Activated naive CD4-positive, alpha-beta T cell treated with anti-CD3 and anti-CD28 coated beads for 36 hours (primary cell): ENCODE measurements around the gene DCC. TPM values are rescaled to one million over a fixed set of nuclear protein-coding genes. Genes with fewer than 3 reads are reported as not detected.

Experiments used
- CTCF ChIA-PET: fragments of 350-600 bp; sonication (Branson Sonifier 250); formaldehyde crosslinking; loops from one replicate; lab custom pipeline; 2021; ENCODE audit warnings: antibody characterized with exemption; lab: Charles Lee
- DNase-seq: peaks from one replicate; pipeline ENCODE4 v3.0.0-alpha.2; 2020
- H3K27ac Mint-ChIP-seq: one replicate; pipeline ENCODE4 v1.8.0; 2021; ENCODE audit warnings: mild to moderate bottlenecking, mixed read lengths
- H3K27me3 Mint-ChIP-seq: one replicate; pipeline ENCODE4 v1.8.0; 2021; ENCODE audit warnings: low read depth, mixed read lengths
- H3K36me3 Mint-ChIP-seq: one replicate; pipeline ENCODE4 v1.8.0; 2021; ENCODE audit warnings: low read depth, mixed read lengths
- H3K4me1 Mint-ChIP-seq: one replicate; pipeline ENCODE4 v1.8.0; 2021; ENCODE audit warnings: low read depth, mixed read lengths
- H3K4me3 Mint-ChIP-seq: one replicate; pipeline ENCODE4 v1.8.0; 2021; ENCODE audit warnings: mild to moderate bottlenecking, moderate library complexity, mixed read lengths
- H3K9me3 Mint-ChIP-seq: one replicate; pipeline ENCODE4 v1.8.0; 2021; ENCODE audit warnings: mixed read lengths
- intact Hi-C: fragments of 100-400 bp; cut with micrococcal nuclease; formaldehyde crosslinking; loops from one replicate; pipeline ENCODE4 v1.15.1; 2023
- total RNA-seq, 2 experiments: library from RNA; stranded (reverse); gene quantifications; one replicate each; pipeline ENCODE4 v1.2.3, GENCODE V29; 2021

Gene DCC
- total RNA-seq, 2 experiments from 2014 or later, result not detected

DNA sequence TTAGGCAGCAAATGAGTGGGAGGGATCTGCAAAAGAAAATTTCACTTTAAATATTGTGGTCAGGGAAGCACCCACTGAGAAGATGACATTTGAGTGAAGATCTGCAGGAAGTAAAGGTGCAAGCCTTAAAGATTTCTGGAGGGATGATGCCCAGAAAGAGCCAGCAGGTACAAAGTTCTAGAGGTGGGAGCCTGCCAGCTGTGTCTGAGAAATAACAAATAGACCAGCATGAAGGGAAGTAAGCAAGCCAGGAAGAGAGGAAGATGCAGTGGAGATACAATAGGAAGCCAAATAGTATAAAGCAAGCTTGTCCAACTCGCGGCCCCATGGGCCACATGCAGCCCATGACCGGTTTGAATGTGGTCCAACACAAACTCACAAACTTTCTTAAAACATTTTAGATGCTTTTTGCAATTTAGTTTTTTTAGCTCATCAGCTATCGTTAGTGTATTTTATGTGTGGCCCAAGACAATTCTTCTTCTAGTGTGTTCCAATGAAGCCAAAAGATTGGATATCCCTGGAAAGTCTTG is 489.9 kb downstream of the DCC start:
- H3K4me3 Mint-ChIP-seq, result no peak overlapping the region
- H3K27ac Mint-ChIP-seq, result no peak overlapping the region
- no peaks in the 10 kb centered on the region for H3K36me3 Mint-ChIP-seq
- no peaks in the 10 kb centered on the region for H3K27me3 Mint-ChIP-seq
- no peaks in the 10 kb centered on the region for H3K9me3 Mint-ChIP-seq
- DNase-seq, result no peak
- intact Hi-C loops, result no loop called here
- H3K4me1 Mint-ChIP-seq, result no peaks in the 10 kb centered on the region
- CTCF ChIA-PET, result no interaction called here

DNA sequence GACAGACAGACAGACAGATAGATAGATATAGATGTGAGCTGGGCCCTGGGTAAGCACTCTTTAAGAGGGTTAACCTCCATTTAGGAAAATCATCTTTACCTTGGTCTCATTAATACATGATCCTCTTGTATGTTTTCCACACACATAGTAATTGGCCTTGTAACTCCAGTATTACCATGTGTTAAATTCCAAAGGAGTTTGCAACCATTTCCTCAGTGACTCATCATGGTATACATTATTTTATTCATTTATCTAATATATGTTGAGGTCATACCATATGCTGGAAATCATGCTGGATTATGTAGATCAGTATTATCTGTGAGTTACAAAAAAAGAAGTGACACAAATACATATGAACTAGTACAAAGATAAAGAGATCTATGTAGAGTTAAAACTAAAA is 504.3 kb downstream of the DCC start:
- DNase-seq, result no peak
- no peak overlapping the region for H3K4me3 Mint-ChIP-seq
- intact Hi-C loops, result no loop called here
- H3K27ac Mint-ChIP-seq, result no peak overlapping the region
- H3K36me3 Mint-ChIP-seq, result no peaks in the 10 kb centered on the region
- H3K27me3 Mint-ChIP-seq, result no peaks in the 10 kb centered on the region
- CTCF ChIA-PET, result no interaction called here
- no peaks in the 10 kb centered on the region for H3K4me1 Mint-ChIP-seq
- H3K9me3 Mint-ChIP-seq, result peaks cover 4% of the 10 kb centered on the region

DNA sequence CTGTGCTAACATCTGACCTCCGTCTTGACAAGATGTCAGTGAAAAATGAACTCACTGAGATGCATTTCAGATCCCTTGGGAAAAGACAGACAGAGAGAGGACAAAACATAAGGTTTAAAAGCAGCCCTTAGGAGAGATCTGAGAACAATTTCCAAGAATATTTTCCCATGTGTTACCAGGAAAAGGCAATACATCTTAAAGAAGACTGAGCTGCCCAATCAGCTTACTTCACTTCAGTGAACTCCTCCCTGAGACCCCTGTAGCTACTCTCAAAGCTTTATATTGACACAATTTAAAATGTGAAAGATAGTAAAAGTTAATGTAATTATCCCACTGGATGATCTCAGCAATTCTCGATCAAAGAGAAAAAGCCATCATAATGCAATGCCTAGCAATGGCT is 505.0 kb downstream of the DCC start:
- Mint-ChIP-seq H3K4me3 (no peak overlapping the region), H3K9me3 (peaks cover 4% of the 10 kb centered on the region), H3K4me1 (no peaks in the 10 kb centered on the region), H3K27me3 (no peaks in the 10 kb centered on the region), H3K36me3 (no peaks in the 10 kb centered on the region), H3K27ac (no peak overlapping the region)
- CTCF ChIA-PET, result interaction anchor here (0.5 kb wide), 1 partner anchor 121 kb away, joined by 4 read pairs; no protein-coding TSS in a partner anchor
- no peak for DNase-seq
- intact Hi-C loops, result no loop called here

DNA sequence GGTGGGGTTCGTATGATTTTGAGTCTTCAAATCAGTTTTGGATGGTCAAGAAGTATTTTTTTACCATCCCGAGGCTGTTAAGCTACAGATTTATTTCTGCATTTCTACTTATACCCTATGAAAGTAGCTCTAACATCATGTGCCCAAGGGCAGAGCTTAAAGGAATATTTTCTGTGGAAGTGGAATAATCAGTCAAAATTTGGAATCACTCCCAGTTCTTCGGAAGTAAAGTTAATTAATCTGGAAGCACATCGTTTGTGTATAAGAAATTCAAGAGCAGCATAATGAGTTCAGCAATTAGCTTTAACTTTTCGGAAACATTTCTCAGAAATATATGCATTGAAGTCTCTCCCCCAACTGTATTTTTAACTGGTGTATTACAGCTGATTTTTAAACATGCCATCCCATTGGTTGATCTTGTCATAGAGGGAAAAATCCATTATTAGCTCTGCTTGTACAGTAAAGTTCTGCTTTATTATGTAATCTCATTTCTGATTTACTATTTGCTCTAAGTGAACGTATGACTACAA is 510.1 kb downstream of the DCC start:
- Mint-ChIP-seq H3K27ac (no peak overlapping the region), H3K4me1 (no peaks in the 10 kb centered on the region), H3K27me3 (no peaks in the 10 kb centered on the region), H3K36me3 (no peaks in the 10 kb centered on the region), H3K4me3 (no peak overlapping the region), H3K9me3 (no peaks in the 10 kb centered on the region)
- CTCF ChIA-PET, result no interaction called here
- no peak for DNase-seq
- intact Hi-C loops, result no loop called here

DNA sequence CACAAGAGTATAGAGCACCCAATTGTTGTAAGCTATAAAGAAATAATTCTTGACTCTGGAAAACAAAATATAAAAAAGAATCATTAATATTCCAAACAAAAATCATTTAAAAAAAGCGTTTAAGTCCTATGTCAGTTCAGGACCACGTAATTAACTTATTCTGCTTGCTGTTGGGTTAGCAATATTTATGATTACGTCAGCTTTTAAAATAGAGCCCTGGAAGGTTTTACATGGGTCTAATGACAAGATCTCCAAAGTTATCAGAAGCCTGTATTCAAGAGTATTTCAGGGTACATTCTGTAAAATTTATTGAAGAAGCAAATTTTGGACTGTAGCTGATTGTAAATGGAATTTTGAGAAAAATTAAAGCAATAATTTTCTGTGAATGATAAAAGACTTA is 521.6 kb downstream of the DCC start:
- H3K36me3 Mint-ChIP-seq, result no peaks in the 10 kb centered on the region
- CTCF ChIA-PET, result no interaction called here
- intact Hi-C loops, result no loop called here
- no peaks in the 10 kb centered on the region for H3K4me1 Mint-ChIP-seq
- peaks cover 2% of the 10 kb centered on the region for H3K9me3 Mint-ChIP-seq
- no peak overlapping the region for H3K4me3 Mint-ChIP-seq
- no peaks in the 10 kb centered on the region for H3K27me3 Mint-ChIP-seq
- no peak for DNase-seq
- H3K27ac Mint-ChIP-seq, result no peak overlapping the region

DNA sequence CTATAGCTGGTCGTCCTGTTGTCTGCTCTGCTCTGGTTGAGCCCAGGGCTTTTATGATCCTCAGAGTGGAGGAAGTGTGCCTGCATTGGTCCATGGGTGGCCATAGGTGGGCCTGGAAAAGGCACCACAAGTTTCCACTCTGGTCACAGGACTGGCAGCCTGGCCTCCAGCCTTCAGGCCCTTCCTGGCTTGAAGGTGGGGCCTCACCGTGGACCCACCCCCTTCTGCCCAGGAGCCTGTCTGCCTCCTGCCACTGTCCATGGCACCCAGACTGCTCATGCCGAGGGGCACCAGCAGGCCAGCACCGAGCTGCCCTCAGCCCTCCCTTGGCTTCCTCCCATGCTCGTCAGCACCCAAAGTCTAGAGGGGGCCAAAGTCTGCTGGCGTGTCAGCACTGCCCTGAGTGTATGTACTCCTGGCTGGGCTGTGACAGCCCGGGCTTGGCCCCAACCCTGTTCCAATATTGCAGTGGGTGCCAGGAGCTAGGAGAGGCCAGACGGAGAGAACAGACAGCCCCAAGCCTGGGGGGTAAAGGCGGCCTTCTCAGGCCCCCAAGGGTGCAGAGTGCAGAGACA is 529.4 kb downstream of the DCC start:
- Mint-ChIP-seq H3K27me3 (no peaks in the 10 kb centered on the region), H3K4me3 (no peak overlapping the region), H3K4me1 (no peaks in the 10 kb centered on the region), H3K36me3 (no peaks in the 10 kb centered on the region), H3K27ac (no peak overlapping the region), H3K9me3 (peaks cover 6% of the 10 kb centered on the region)
- intact Hi-C loops, result no loop called here
- CTCF ChIA-PET, result interaction anchor here (0.6 kb wide), 1 partner anchor 1239 kb away, joined by 3 read pairs; no protein-coding TSS in a partner anchor
- no peak for DNase-seq

DNA sequence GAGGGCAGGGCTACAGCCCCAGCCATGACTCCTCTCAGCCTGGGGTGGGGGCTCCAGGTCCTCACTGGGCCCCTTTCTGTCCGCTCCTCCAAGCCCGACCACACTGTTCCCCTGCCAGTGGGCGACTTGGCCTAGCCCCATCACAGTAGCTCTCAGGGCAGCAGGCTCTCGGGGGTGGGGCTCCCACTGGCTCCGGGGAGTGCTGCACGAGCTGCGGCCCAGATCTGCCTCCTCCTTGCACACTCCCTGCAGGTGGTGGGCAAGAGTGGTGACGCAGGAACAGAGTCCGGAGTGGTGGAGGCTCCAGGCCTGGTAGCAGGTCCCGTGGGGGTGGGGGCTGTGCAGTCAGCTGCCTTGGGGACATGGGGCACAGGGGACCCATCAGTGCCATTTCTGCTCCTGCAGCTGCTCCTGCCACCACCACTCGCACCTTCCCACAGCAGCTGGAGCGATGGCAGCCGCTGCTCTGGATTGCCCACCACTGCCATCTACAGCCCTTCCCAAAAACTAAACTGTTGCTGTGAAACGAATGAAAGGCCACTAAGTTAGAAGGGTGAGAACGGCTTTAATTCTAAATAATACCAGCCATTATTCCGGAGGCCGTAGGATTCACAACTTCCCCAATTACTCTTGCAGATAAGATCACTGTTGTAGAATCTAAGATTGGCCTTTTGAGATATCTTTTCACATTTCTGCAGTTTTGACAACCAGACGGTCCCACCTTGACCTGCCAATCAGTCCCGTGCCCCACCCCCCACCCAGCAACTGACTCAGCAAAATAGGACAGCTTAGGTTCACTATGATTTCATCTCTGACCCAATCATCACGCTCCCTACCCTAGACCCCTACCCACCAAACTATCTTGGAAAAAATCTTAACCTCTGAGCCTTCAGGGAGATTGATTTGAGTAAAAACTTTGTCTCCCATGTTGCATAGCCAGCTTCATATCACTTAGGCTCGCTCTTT is 530.2 kb downstream of the DCC start:
- H3K9me3 Mint-ChIP-seq, result peaks cover 6% of the 10 kb centered on the region
- CTCF ChIA-PET, result no interaction called here

DNA sequence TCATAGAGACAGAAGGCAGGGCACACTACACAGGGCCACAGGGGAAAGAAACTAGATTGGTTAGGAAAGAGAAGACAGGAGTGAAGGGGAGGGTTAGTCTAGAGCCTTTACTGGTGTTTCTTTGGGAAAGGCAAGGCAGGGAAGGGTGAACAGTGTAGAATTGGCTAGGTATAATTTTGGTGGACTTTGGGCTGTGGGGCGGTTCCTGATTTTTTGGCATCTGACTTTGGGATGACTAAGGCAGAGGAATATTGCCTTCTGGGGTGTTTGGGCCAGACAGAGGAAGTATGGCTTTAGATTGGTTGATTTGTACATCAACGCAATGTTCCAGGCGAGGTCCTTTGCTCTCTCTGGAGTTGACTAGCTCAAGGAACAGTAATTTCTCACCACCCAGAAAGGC is 534.8 kb downstream of the DCC start:
- no peaks in the 10 kb centered on the region for H3K27me3 Mint-ChIP-seq
- H3K9me3 Mint-ChIP-seq, result peaks cover 2% of the 10 kb centered on the region
- CTCF ChIA-PET, result interaction anchor here (0.7 kb wide), 1 partner anchor 467 kb away, joined by 5 read pairs; no protein-coding TSS in a partner anchor
- no peak overlapping the region for H3K4me3 Mint-ChIP-seq
- no peak for DNase-seq
- H3K4me1 Mint-ChIP-seq, result no peaks in the 10 kb centered on the region
- H3K27ac Mint-ChIP-seq, result no peak overlapping the region
- intact Hi-C loops, result no loop called here
- H3K36me3 Mint-ChIP-seq, result no peaks in the 10 kb centered on the region

More for the DNA sequence above, 530.2 kb downstream of the DCC start:
- Mint-ChIP-seq H3K27me3 (no peaks in the 10 kb centered on the region), H3K27ac (no peak overlapping the region), H3K4me3 (no peak overlapping the region), H3K36me3 (no peaks in the 10 kb centered on the region), H3K4me1 (no peaks in the 10 kb centered on the region)
- intact Hi-C loops, result no loop called here
- DNase-seq, result no peak

DNA sequence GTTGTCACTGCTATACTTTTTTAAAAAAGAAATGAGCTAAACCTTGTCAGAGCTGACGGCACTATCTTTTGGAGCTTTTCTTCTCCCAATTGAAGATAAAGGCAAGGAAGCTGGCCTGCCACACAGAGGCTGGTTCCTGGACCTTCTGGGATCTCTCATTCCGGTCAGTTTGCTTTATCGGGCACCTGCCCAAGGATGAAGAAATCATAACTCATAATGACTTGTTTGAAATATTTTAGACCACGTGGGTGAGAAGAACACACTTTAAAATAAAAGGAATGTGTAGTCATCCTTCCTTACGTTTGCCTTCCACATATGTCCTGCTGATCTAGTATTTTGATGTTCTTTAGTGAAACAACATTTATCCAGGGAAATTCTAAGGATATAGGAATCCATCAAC is 535.7 kb downstream of the DCC start:
- intact Hi-C loops, result no loop called here
- peaks cover 5% of the 10 kb centered on the region for H3K9me3 Mint-ChIP-seq
- CTCF ChIA-PET, result no interaction called here
- no peak for DNase-seq
- no peak overlapping the region for H3K27ac Mint-ChIP-seq
- H3K4me1 Mint-ChIP-seq, result no peaks in the 10 kb centered on the region
- no peak overlapping the region for H3K4me3 Mint-ChIP-seq
- H3K36me3 Mint-ChIP-seq, result no peaks in the 10 kb centered on the region
- H3K27me3 Mint-ChIP-seq, result no peaks in the 10 kb centered on the region

DNA sequence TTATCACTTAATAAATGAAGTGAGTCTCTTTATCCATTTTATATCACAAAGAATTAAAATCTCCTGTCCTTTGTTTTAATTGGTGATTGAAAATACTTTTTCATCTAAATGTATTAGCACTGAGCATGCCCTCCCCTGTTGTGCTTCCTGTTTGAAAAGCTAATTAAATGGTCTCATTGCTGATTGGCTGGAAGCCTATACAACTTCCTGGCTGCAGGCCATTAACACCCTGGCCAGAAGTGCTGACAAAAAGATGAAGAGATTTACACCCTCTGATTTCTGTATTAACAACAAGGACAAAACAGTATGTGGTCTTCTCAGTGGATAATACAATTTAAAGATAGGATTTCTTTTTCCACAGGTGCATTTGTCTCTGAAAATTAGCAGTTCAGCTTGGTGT is 548.0 kb downstream of the DCC start:
- no peak overlapping the region for H3K27ac Mint-ChIP-seq
- CTCF ChIA-PET, result no interaction called here

DNA sequence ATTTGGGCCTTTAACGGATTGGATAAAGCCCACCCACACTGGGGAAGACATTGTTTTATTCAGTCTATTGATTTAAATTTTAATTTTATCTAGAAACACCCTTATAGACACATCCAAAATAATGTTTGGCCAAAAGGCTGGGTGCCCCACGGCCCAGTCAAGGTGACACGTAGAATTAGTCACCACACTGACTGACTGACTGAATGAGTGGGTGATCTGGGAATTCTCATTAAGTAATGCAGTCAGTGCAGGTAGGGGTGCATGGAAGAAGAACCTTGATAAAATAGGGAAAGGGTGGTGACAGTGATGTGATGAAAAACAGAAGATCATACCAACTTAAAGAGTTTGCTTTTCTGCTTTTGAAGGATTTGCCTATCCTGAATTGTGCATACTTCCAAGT is 554.8 kb downstream of the DCC start:
- CTCF ChIA-PET, result no interaction called here
- Mint-ChIP-seq H3K36me3 (no peaks in the 10 kb centered on the region), H3K4me3 (no peak overlapping the region), H3K4me1 (no peaks in the 10 kb centered on the region), H3K27ac (no peak overlapping the region), H3K9me3 (no peaks in the 10 kb centered on the region), H3K27me3 (no peaks in the 10 kb centered on the region)
- intact Hi-C loops, result no loop called here
- DNase-seq, result no peak

More for the DNA sequence above, 548.0 kb downstream of the DCC start:
- H3K4me3 Mint-ChIP-seq, result no peak overlapping the region
- no peaks in the 10 kb centered on the region for H3K36me3 Mint-ChIP-seq
- intact Hi-C loops, result no loop called here
- no peaks in the 10 kb centered on the region for H3K9me3 Mint-ChIP-seq
- DNase-seq, result no peak
- H3K4me1 Mint-ChIP-seq, result no peaks in the 10 kb centered on the region
- H3K27me3 Mint-ChIP-seq, result no peaks in the 10 kb centered on the region

DNA sequence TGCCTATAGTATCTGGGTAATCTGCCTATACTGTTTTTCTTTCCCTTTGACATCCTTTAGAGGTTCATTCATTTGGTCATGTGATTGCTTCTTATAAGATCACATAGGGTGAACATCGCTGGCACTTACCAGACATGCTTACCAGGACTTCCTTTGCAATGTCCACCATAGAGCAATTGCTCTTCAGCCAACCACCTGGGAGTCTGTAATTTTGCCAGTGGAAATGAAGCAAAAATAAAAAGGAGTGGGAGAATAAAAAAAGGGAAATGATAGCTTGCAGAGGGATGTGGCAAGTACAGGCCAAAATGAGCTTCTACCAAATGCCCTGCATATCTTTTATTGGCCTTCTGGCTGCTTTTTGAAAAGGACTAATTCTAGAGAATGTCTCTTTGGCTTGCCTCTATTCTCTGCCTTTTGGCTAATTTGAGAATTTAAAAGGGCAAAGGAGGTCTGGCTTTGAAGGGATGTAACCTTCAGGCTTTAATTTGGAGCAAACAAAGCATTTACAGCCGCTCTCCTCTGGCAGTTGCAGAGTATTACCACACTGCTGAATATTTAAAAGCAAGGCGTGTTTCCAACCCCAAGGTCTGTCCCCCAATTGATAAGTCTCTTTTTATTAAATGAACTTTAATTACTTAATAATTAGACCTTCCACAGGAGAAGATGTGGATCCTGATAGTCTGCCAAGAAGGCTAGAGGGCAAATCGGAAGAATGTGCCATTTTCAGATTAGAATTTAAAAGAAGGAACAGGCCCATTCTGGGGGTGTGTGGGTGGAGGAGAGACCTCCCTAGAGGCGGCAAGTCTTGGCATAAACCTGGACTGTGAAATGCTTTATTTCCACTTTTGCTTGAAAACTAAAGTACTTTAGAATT is 557.9 kb downstream of the DCC start:
- no peaks in the 10 kb centered on the region for H3K36me3 Mint-ChIP-seq
- no peak overlapping the region for H3K4me3 Mint-ChIP-seq
- H3K9me3 Mint-ChIP-seq, result no peaks in the 10 kb centered on the region
- CTCF ChIA-PET, result no interaction called here
- no peaks in the 10 kb centered on the region for H3K4me1 Mint-ChIP-seq
- no peak overlapping the region for H3K27ac Mint-ChIP-seq
- no peaks in the 10 kb centered on the region for H3K27me3 Mint-ChIP-seq
- no peak for DNase-seq
- intact Hi-C loops, result no loop called here
